Stimulated activated naive CD8-positive, alpha-beta T cell treated with anti-CD3 and anti-CD28 coated beads, Interleukin-15, Interleukin-2, amounts not matched to agents 100 ng/mL and 50 ng/mL, for 24 hours (primary cell): ENCODE measurements around the gene XIST.
"Not testable (repeated sequence)": the region's sequence is repeated elsewhere in the genome, so short reads cannot be mapped to it uniquely, and the experiment has no call there.

Experiments used
- H3K27ac Mint-ChIP-seq: one replicate; pipeline ENCODE4 v1.8.0; 2021; ENCODE audit warnings: mild to moderate bottlenecking, mixed read lengths
- H3K27me3 Mint-ChIP-seq: one replicate; pipeline ENCODE4 v1.8.0; 2021; ENCODE audit warnings: mixed read lengths
- H3K36me3 Mint-ChIP-seq: one replicate; pipeline ENCODE4 v1.8.0; 2021; ENCODE audit warnings: low read depth, mixed read lengths
- H3K4me1 Mint-ChIP-seq: one replicate; pipeline ENCODE4 v1.8.0; 2021; ENCODE audit warnings: low read depth, mixed read lengths
- H3K4me3 Mint-ChIP-seq: one replicate; pipeline ENCODE4 v1.8.0; 2021; ENCODE audit warnings: mild to moderate bottlenecking, mixed read lengths
- H3K9me3 Mint-ChIP-seq: one replicate; pipeline ENCODE4 v1.8.0; 2021; ENCODE audit warnings: mixed read lengths

Gene XIST

DNA sequence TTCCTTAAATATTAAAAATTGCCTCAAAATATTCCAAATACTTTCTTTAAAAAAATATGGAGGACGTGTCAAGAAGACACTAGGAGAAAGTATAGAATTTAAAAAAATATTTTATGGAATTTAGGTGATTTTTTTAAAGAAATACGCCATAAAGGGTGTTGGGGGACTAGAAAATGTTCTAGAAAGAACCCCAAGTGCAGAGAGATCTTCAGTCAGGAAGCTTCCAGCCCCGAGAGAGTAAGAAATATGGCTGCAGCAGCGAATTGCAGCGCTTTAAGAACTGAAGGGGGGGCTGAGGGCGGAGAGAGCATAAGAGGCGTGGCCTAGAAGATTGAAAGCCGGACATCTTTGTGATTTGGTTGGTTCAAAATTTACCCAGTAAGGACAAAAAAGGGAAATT lies at the start of gene XIST:
TSS of gene XIST (minus strand) at position 248 of the 400 bp plus-strand sequence.
- peaks cover 5% of the 10 kb centered on the region for H3K9me3 Mint-ChIP-seq
- H3K27me3 Mint-ChIP-seq = no peaks in the 10 kb centered on the region

GRCh38 chrX:73898315-73898714 lies 45.8 kb upstream of the XIST start:
- H3K4me3 Mint-ChIP-seq, H3K36me3 Mint-ChIP-seq, H3K27ac Mint-ChIP-seq, H3K4me1 Mint-ChIP-seq, H3K27me3 Mint-ChIP-seq, H3K9me3 Mint-ChIP-seq: not testable (repeated sequence)

More for the DNA sequence above, at the start of gene XIST:
- H3K4me3 Mint-ChIP-seq = no peak within 1 kb of the TSS
- H3K36me3 Mint-ChIP-seq = no peaks in the 10 kb centered on the region
- no peak within 1 kb of the TSS for H3K27ac Mint-ChIP-seq
- no peaks in the 10 kb centered on the region for H3K4me1 Mint-ChIP-seq

GRCh38 chrX:73892515-73893090 lies 40.1 kb upstream of the XIST start:
- H3K27me3 Mint-ChIP-seq, H3K9me3 Mint-ChIP-seq, H3K36me3 Mint-ChIP-seq, H3K27ac Mint-ChIP-seq, H3K4me3 Mint-ChIP-seq, H3K4me1 Mint-ChIP-seq: not testable (repeated sequence)

GRCh38 chrX:73882260-73882659 lies 29.7 kb upstream of the XIST start:
- not testable (repeated sequence) for H3K27ac Mint-ChIP-seq

GRCh38 chrX:73877687-73878086 lies 25.2 kb upstream of the XIST start:
- no peaks in the 10 kb centered on the region for H3K4me1 Mint-ChIP-seq
- no peak overlapping the region for H3K4me3 Mint-ChIP-seq
- no peaks in the 10 kb centered on the region for H3K36me3 Mint-ChIP-seq
- no peaks in the 10 kb centered on the region for H3K27me3 Mint-ChIP-seq
- no peak overlapping the region for H3K27ac Mint-ChIP-seq
- no peaks in the 10 kb centered on the region for H3K9me3 Mint-ChIP-seq

More at GRCh38 chrX:73882260-73882659, 29.7 kb upstream of the XIST start:
- H3K9me3 Mint-ChIP-seq, H3K4me3 Mint-ChIP-seq, H3K27me3 Mint-ChIP-seq, H3K4me1 Mint-ChIP-seq, H3K36me3 Mint-ChIP-seq: not testable (repeated sequence)

GRCh38 chrX:73876911-73877310 lies 24.4 kb upstream of the XIST start:
- no peak overlapping the region for H3K27ac Mint-ChIP-seq
- no peak overlapping the region for H3K4me3 Mint-ChIP-seq
- no peaks in the 10 kb centered on the region for H3K27me3 Mint-ChIP-seq
- peaks cover 2% of the 10 kb centered on the region for H3K4me1 Mint-ChIP-seq
- no peaks in the 10 kb centered on the region for H3K9me3 Mint-ChIP-seq
- no peaks in the 10 kb centered on the region for H3K36me3 Mint-ChIP-seq

DNA sequence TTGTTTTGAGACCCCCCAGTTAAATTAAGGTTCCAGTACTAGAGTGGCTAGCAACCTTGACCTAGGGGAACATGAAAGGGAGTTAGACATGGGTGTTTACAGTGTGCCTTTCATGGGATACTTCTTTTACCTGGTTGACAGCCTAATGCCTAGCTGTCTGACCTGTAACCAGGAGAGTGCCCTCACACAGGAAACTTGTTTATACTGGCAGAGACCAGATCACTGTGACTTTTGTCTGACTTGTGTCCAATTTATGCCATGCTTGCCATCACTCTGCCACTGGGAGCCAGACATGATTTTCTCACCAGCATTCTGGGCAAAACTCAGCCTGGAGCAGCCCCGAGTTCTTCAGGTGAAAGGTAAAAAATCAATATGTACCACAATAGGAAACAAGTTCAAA lies 16.4 kb upstream of the XIST start:
- no peaks in the 10 kb centered on the region for H3K36me3 Mint-ChIP-seq
- no peaks in the 10 kb centered on the region for H3K27me3 Mint-ChIP-seq
- peaks cover 4% of the 10 kb centered on the region for H3K4me1 Mint-ChIP-seq
- H3K27ac Mint-ChIP-seq = no peak overlapping the region
- H3K4me3 Mint-ChIP-seq = no peak overlapping the region
- no peaks in the 10 kb centered on the region for H3K9me3 Mint-ChIP-seq

DNA sequence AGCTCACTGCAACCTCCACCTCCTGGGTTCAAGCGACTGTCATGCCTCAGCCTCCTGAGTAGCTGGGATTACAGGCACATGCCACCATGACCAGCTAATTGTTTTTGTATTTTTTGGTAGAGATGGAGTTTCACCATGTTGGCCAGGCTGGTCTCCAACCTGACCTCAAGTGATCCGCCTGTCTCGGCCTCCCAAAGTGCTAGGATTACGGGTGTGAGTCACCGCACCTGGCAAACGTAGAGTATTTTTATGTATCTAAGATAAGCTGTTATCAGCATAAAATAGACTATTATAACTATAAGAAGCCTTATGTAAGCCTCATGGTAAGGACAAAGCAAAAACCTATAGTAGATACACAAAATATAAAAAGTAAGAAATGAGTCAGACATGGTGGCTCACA lies 14.6 kb upstream of the XIST start:
- no peaks in the 10 kb centered on the region for H3K9me3 Mint-ChIP-seq
- no peak overlapping the region for H3K4me3 Mint-ChIP-seq
- H3K27me3 Mint-ChIP-seq = no peaks in the 10 kb centered on the region
- peaks cover 4% of the 10 kb centered on the region for H3K4me1 Mint-ChIP-seq
- H3K36me3 Mint-ChIP-seq = no peaks in the 10 kb centered on the region
- H3K27ac Mint-ChIP-seq = no peak overlapping the region

- H3K4me1 Mint-ChIP-seq = no peaks in the 10 kb centered on the region
- H3K36me3 Mint-ChIP-seq = no peaks in the 10 kb centered on the region
- no peak overlapping the region for H3K27ac Mint-ChIP-seq
- H3K9me3 Mint-ChIP-seq = no peaks in the 10 kb centered on the region
- H3K27me3 Mint-ChIP-seq = no peaks in the 10 kb centered on the region
- H3K4me3 Mint-ChIP-seq = no peak overlapping the region
Measured at GRCh38 chrX:73863852-73864251, 11.3 kb upstream of the XIST start.

- H3K27ac Mint-ChIP-seq = no peak overlapping the region
- no peaks in the 10 kb centered on the region for H3K9me3 Mint-ChIP-seq
- H3K27me3 Mint-ChIP-seq = no peaks in the 10 kb centered on the region
- H3K4me1 Mint-ChIP-seq = no peaks in the 10 kb centered on the region
- no peaks in the 10 kb centered on the region for H3K36me3 Mint-ChIP-seq
- H3K4me3 Mint-ChIP-seq = no peak overlapping the region
Measured at GRCh38 chrX:73863268-73863667, 10.8 kb upstream of the XIST start.

GRCh38 chrX:73859622-73860021 lies 7.1 kb upstream of the XIST start:
- H3K4me3 Mint-ChIP-seq = no peak overlapping the region
- H3K4me1 Mint-ChIP-seq = no peaks in the 10 kb centered on the region
- H3K9me3 Mint-ChIP-seq = no peaks in the 10 kb centered on the region
- H3K27ac Mint-ChIP-seq = no peak overlapping the region
- H3K27me3 Mint-ChIP-seq = no peaks in the 10 kb centered on the region
- H3K36me3 Mint-ChIP-seq = no peaks in the 10 kb centered on the region

DNA sequence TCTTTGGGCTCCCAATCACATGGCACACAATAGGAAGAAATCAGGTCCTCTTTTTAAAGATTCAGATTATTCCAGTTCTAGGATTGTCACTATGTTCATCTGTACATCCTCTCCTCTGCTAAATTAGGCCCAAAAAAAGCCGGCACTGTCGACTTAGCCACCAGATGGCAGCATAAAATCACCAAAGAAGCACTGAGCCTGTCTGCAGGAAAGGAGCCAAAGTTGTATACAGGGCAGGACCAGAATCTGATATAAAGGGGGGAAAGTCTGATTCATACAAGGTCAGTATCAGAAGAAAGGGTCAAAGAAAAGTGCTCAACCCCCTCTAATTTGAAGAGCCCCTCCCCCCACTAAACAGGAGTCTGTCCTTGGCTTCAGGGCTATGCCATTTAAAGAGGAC lies 3.0 kb upstream of the XIST start:
- Mint-ChIP-seq H3K4me1 (no peaks in the 10 kb centered on the region), H3K27me3 (no peaks in the 10 kb centered on the region), H3K36me3 (no peaks in the 10 kb centered on the region), H3K9me3 (peaks cover 5% of the 10 kb centered on the region), H3K27ac (no peak overlapping the region), H3K4me3 (no peak overlapping the region)

DNA sequence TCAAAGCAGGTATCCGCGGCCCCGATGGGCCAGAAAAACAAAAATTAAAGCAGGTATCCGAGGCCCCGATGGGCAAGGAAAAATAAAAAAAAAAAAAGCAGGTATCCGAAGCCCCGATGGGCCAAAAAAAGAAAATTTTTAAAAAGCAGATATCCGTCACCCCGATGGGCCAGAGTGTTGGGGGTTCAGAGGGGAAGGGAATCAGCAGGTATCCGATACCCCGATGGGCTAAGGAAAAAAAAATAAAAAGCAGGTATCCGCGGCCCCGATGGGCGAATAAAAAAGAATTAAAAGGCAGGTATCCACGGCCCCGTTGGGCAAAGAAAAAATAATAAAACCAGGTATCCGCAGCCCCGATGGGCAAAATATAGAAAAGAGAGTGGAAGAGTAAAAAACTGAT lies 492 bp downstream of the XIST start:
- no peaks in the 10 kb centered on the region for H3K36me3 Mint-ChIP-seq
- H3K27ac Mint-ChIP-seq = no peak overlapping the region
- no peak overlapping the region for H3K4me3 Mint-ChIP-seq
- H3K4me1 Mint-ChIP-seq = no peaks in the 10 kb centered on the region
- peaks cover 5% of the 10 kb centered on the region for H3K9me3 Mint-ChIP-seq
- no peaks in the 10 kb centered on the region for H3K27me3 Mint-ChIP-seq

DNA sequence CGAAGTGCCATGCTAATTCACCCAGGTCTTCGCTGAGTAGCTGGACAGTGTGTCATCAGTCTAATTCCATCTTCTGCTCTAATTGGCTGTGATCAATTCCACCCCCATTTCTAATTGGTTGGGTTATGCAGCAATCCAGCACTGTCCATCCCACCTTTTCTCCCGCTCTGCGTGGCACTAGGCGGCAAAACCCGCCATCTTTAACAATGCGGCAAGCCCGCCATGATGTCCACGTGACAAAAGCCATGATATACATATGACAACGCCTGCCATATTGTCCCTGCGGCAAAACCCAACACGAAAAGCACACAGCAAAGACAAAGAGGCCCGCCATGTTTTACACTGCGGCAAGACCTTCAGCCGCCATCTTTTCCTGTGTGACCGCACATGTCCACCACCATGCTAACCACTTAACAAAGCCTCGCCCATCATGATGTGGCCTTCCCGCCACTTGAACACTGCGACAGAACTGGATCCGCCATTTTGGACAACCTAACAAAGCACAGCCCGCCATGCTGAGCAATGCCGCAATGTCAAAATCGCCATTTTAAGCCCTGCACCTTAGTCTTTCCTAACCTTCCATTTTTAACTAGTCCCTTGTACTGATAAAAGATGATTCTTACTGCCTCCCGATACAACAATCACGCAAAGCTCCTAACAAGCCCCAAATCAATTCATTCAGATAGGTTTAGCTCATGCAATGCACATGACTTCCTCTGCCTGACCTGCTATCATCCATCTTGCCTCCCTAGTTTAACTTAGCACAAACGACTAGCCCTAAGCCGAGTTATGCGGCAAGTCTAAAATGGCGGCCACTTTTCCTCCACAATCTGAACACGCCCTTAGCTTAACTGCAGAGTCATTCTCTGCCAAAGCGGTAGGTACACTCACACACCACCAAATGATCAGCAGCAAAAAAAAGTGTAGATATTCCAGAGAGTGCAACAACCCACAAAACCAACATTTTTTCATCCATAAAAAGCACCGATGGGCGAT lies 1.2 kb downstream of the XIST start:
- Mint-ChIP-seq H3K4me3 (no peak overlapping the region), H3K36me3 (no peaks in the 10 kb centered on the region), H3K27me3 (no peaks in the 10 kb centered on the region), H3K27ac (no peak overlapping the region), H3K9me3 (peaks cover 5% of the 10 kb centered on the region), H3K4me1 (no peaks in the 10 kb centered on the region)

- Mint-ChIP-seq H3K27ac (no peak overlapping the region), H3K4me3 (no peak overlapping the region), H3K27me3 (no peaks in the 10 kb centered on the region), H3K4me1 (no peaks in the 10 kb centered on the region), H3K36me3 (no peaks in the 10 kb centered on the region), H3K9me3 (peaks cover 5% of the 10 kb centered on the region)
Measured at GRCh38 chrX:73850124-73851013, 2.1 kb downstream of the XIST start.
